Kidney glomerular epithelial cell (primary cell): ENCODE results near the gene COQ8B.

Experiments used
- DNase-seq: peaks from one replicate; lab custom pipeline; 2025; lab: John Stamatoyannopoulos, UW

The COQ8B gene

GRCh38 chr19:40691421-40692211 lies 25.1 kb downstream of the COQ8B start:
- DNase-seq: no peak

- peak; percentile 77 for DNase-seq
These were observed 25.8 kb downstream of the COQ8B start for GRCh38 chr19:40690693-40691420.

- DNase-seq: no peak
These were observed 26.5 kb downstream of the COQ8B start, which contains the start of gene NUMBL for GRCh38 chr19:40690050-40690692. TSS of gene NUMBL (minus strand) at chr19:40690651. CDS start at chr19:40690483, 168 bp downstream.

- no peak for DNase-seq
These were observed 27.2 kb downstream of the COQ8B start for GRCh38 chr19:40689339-40690049.

- DNase-seq: no peak
These were observed 27.7 kb downstream of the COQ8B start for GRCh38 chr19:40688987-40689338.

GRCh38 chr19:40688309-40688708 lies 28.4 kb downstream of the COQ8B start:
- no peak for DNase-seq

GRCh38 chr19:40687525-40688016 lies 29.1 kb downstream of the COQ8B start:
- no peak for DNase-seq

- DNase-seq: no peak
These were observed 29.7 kb downstream of the COQ8B start for GRCh38 chr19:40686882-40687524.

- DNase-seq: no peak
These were observed 31.1 kb downstream of the COQ8B start for GRCh38 chr19:40685563-40685962.

- DNase-seq: no peak
These were observed 31.6 kb downstream of the COQ8B start for GRCh38 chr19:40685016-40685526.

GRCh38 chr19:40684280-40684679 lies 32.4 kb downstream of the COQ8B start:
- DNase-seq: no peak

GRCh38 chr19:40683437-40683836 lies 33.2 kb downstream of the COQ8B start:
- no peak for DNase-seq

GRCh38 chr19:40682431-40682964 lies 34.2 kb downstream of the COQ8B start:
- DNase-seq: no peak

GRCh38 chr19:40681039-40681438 lies 35.6 kb downstream of the COQ8B start:
- DNase-seq: no peak

- DNase-seq: no peak
These were observed 39.5 kb downstream of the COQ8B start for GRCh38 chr19:40677156-40677555.

GRCh38 chr19:40674291-40674690 lies 42.4 kb downstream of the COQ8B start:
- DNase-seq: no peak

- DNase-seq: no peak
These were observed 43.3 kb downstream of the COQ8B start for GRCh38 chr19:40673397-40673796.

- no peak for DNase-seq
These were observed 44.0 kb downstream of the COQ8B start for GRCh38 chr19:40672573-40673299.

- DNase-seq: no peak
These were observed 44.6 kb downstream of the COQ8B start for GRCh38 chr19:40672038-40672437.

- DNase-seq: no peak
These were observed 45.3 kb downstream of the COQ8B start for GRCh38 chr19:40671404-40671803.
